HG02763 (cell line): Measurements from ENCODE around the gene ANO6.

Experiments
- ATAC-seq: cut with Tn5 transposase; IDR thresholded peaks from one replicate; pipeline ENCODE4 v1.9.1; 2021; ENCODE audit warnings: mild to moderate bottlenecking, moderate library complexity; ENCODE audit not compliant: unreplicated experiment

ANO6 gene

GRCh38 chr12:45212064-45212463 is 3.8 kb upstream of the ANO6 start:
- no peak for ATAC-seq

GRCh38 chr12:45213107-45213506 is 2.8 kb upstream of the ANO6 start:
- no peak for ATAC-seq

GRCh38 chr12:45214071-45214470 is 1.8 kb upstream of the ANO6 start:
- ATAC-seq, result no peak

DNA sequence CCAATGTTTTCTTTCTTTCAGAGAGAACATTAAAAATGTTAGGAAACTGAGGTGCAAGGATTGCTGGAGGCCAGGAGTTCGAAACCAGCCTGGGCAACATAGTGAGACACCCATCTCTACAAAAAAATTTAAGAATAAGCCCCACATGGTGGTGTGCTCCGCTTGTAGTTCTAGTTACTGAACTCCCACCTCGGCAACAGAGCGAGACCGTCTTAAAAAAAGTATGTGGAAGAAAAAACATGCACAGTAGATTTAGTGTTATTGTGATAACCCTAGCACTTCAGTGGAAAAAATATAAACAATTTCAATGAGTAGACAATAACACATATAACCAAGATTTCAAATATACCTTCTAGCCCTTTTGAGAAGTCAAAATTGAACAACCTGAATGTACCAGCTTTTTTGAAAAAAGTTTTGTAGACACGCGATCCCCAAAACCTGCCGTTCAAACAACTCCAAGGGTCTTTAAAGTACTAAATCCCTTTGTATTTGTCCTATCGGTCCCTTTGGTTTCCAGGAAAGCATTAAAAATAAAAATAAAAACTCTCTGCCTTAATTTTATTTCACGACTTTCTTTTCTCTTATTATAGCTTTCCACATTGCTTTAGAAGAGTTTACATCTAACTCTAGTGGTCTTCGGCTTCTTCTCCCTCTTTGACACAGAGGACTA is 1.0 kb upstream of the ANO6 start:
- no peak for ATAC-seq

DNA sequence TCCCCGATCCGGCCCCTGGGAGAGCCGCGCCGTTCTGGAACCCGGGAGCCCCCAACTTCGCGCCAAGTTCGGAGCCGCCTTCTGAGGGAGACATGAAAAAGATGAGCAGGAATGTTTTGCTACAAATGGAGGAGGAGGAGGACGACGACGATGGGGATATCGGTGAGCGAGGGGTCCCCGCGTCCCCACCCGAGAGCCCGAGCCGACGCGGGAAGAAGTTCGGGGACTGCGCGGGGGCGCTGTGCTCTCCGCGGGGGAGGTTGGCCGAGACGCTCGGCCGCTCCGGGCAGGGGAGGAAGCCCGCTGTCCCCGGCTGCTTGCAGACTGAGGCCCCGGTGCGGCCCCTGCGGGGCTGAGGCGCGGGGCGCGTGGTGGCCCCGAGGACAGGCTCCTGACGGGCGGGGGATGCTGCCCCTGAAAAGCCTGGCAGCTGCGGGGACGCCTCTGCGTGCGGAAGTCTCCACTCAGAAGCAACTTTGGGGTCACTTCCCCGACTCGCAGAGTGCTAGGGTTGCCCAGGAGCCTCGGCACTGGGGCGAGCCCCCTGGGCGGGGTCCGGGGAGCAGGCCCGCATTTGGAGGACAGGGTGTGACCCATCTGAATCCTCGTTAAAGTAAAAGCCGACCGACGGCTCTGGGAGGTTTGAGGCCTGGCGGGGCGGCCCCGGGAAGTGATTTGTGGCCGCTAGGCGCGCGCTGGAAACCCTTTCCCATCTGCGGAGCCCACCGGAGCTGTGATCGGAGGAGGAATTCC is 511 bp downstream of the ANO6 start:
- ATAC-seq, result peak; percentile 49

DNA sequence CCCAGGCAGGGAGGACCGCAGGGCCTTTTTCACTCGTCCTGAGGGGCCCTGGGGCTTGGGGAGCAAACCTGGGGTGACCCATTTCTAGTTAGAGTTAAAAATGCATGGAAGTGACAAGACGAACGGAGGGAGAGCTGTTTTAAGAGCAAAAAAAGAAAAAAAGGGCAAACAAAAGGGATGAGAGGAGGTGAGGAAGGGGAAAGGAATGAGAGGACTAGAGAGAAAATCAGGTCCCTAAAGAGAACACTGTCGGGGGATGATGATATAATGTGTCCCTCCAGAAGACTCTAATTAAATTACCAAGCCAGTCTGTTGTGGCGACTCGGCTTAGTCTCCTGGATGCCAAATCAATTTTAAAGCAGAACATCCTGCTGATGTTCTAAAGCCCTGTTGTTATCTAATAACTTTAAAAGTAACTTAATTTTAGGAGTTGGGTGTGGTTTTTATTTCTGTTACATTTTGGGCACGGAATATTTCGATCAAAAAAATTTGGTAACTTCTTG is 1.1 kb downstream of the ANO6 start:
- no peak for ATAC-seq

DNA sequence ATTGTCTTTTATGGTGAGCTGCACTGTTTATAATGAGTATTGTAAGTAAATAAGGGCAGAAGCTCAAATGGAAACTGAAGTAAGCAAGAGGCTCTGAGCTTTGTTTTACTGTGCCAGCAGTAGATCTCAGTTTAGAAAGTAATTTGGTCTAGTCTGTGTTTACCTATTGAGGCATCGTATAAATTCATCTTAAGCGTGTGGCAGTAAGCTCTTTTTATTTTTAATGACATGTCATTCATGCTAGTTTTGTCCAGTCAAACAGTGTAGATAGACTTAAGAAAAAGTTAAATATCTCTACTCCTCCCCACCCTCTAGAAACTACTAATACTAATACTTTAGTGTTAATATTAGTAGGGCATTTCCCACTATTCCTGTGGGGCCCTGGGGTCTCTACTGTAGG is 2.0 kb downstream of the ANO6 start:
- no peak for ATAC-seq

- ATAC-seq, result no peak
These were observed 3.7 kb downstream of the ANO6 start for GRCh38 chr12:45219621-45220020.

GRCh38 chr12:45220363-45220931 is 4.6 kb downstream of the ANO6 start:
- no peak for ATAC-seq

- ATAC-seq, result no peak
These were observed 5.1 kb downstream of the ANO6 start for GRCh38 chr12:45220969-45221368.

DNA sequence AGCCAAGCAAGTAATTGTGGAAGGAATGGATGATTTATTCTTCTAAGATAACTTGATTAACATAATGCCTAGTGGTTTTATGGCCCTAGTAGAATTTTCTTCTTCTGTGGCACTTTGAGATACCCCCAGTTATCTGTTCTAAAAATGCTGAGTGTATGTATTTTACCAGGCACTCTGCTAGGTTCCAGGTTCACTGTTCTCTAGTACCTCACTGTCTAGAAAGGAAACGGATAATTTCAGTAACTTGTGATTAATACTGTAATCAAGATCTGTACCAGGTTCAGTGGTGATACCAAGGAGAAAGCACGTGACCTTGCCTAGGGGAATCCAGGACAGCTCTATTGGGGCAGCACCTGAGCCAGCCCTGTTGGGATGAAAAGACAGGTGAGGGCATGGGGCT is 8.0 kb downstream of the ANO6 start:
- no peak for ATAC-seq

DNA sequence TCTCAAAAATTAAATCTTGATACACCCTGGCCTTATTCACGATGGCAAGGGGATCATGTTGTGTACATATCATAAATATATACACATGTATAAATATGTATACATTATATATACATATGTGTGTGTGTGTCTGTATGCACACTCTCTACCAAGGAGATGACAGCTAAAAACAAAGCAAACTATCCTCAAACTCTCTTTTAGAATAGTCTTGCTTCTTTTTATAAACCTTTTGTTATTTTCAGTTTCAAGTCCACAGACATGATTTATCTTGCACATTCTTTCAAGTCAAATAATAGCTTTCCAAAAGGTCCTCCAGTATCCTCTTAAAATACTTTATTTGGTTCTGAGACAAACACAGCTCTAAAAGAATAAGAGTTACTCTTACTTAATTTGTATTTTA is 8.4 kb downstream of the ANO6 start:
- ATAC-seq, result no peak

DNA sequence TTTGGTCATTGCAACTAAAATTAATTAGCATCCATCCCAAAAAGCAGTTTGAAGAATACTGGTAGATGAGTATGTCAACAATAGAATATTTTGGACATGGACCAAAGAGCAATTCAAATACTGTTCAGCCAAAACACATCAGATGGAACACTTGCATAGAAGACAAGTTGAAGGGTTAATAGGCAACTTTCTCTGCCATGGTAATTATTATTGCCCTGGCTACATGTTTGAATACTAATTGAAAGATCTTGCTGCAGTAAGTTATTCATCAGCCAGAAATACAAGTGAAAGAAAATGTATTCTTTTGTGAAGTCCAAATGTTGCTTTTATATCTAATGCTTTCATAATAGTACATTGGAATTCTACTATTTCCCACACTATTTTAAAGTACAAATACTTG is 10.1 kb downstream of the ANO6 start:
- ATAC-seq, result no peak

GRCh38 chr12:45227316-45228067 is 11.6 kb downstream of the ANO6 start:
- ATAC-seq, result no peak

DNA sequence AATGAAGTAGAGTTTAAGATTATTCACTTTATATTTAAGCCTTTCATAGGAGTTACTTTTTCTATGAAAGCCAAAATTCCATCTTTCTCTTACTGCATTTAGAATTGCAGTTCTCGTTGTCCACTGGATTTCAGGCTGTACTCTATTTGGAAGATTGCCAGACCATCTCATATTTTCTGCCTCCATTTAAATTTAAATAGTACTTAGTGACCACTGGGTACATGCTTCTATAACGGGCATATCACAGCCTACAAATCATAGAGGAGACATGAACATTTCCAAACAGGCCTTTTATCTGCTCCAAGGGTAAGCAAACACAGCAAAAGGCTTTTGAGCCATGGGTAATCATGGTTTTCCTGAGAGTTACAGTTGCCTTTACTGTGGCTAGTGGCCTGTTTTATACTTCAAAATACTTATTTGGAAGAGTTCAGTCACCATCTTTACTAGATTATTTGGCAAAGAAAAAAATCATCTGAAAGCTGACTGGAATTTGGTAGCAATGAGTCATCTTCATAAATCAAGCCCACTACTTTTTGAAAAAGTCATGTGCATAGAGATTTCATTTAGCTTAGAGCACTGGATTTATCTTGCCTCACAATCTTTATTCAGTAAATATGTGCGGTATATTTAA is 15.7 kb downstream of the ANO6 start:
- no peak for ATAC-seq

- no peak for ATAC-seq
These were observed 16.4 kb downstream of the ANO6 start for GRCh38 chr12:45232146-45232755.

DNA sequence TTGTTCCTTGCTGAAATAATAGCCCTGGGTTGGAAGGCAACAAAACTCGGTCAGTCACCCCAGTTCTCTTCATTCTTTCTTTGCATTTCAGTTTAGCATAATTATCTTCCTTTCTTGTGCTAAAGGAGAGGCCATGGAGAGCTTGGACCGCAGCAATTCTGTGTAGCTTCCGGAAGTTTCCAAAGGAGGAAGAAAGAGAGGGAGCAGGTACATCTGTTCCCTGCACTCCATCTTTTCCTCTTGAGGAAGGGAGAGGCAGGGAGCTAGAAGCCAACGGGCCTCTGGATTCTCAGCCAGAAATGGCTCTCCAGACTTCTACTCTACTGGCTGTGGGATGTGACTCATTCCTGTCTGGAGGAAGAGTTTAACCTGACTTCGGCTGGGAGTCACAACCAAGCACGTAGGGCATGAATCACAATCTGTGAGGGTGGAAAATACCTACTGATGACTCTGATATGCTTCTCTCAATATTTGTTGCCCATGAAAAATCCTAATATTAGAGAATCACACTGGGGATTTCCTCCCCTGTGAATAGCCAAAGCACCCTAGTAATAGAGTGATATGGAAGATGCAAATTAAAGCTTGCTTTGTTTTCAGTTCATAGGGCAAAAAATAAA is 17.0 kb downstream of the ANO6 start:
- peak; percentile 53 for ATAC-seq

GRCh38 chr12:45234139-45234865 is 18.4 kb downstream of the ANO6 start:
- ATAC-seq, result no peak
